T-helper 1 cell treated with Interleukin-12 subunit alpha and Interleukin-12 subunit beta and Interleukin-4 antibody, amounts not matched to agents 30 μg/mL and 1 μg/mL, for 36 hours (primary cell): ENCODE data around the gene CASZ1.

Experiments used
- H3K27ac Mint-ChIP-seq: one replicate; pipeline ENCODE4 v1.8.0; 2021; ENCODE audit warnings: mild to moderate bottlenecking, mixed read lengths
- H3K27me3 Mint-ChIP-seq: one replicate; pipeline ENCODE4 v1.8.0; 2021; ENCODE audit warnings: low read depth, mixed read lengths
- H3K36me3 Mint-ChIP-seq: one replicate; pipeline ENCODE4 v1.8.0; 2021; ENCODE audit warnings: low read depth, mixed read lengths
- H3K4me1 Mint-ChIP-seq: one replicate; pipeline ENCODE4 v1.8.0; 2021; ENCODE audit warnings: low read depth, mixed read lengths
- H3K4me3 Mint-ChIP-seq: one replicate; pipeline ENCODE4 v1.8.0; 2021; ENCODE audit warnings: mild to moderate bottlenecking, moderate library complexity, mixed read lengths
- H3K9me3 Mint-ChIP-seq: one replicate; pipeline ENCODE4 v1.8.0; 2021; ENCODE audit warnings: mixed read lengths

Gene CASZ1

DNA sequence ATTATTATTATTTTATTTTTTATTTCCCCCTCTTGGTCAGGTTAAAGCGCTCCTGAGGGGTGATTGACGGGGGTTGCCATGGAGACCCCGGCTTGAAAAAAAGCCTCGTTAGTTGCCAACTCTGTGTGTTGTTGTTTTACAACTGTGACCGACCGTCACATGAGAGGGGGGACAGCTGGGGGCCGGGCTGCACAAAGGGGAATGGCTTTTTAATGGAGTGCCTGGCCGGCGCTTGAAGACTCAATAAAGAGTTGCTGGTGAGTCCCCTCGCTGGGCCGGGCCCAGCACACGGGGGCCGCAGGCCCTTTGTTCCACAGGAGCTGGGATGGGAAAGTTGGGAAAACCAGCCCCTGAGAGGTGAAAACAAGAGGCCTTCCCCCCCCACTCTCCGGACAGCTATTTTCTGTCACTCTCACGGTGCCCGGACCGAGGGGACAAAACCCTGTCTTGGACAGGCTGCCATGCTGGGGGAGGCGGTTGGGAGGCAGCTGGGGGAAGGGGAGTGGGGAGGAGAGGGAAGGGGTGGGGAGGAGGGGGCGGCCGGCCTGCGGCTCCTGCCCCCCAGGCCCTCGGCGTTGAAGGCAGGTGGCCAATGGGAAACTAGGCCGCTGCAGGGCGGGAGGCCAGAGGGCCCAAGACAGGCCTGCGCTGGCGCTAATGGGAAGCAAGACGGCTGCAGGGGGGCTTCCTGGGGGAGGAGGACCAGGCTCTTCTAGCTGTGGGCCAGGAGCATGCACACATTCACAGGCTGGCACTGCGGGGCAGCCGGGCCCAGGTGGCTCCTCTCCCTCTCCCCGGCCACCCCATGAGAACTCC is 67.6 kb downstream of the CASZ1 start:
- H3K36me3 Mint-ChIP-seq = no peaks in the 10 kb centered on the region
- H3K27me3 Mint-ChIP-seq = no peaks in the 10 kb centered on the region
- H3K4me1 Mint-ChIP-seq = no peaks in the 10 kb centered on the region
- no peaks in the 10 kb centered on the region for H3K9me3 Mint-ChIP-seq
- no peak overlapping the region for H3K27ac Mint-ChIP-seq
- no peak overlapping the region for H3K4me3 Mint-ChIP-seq

DNA sequence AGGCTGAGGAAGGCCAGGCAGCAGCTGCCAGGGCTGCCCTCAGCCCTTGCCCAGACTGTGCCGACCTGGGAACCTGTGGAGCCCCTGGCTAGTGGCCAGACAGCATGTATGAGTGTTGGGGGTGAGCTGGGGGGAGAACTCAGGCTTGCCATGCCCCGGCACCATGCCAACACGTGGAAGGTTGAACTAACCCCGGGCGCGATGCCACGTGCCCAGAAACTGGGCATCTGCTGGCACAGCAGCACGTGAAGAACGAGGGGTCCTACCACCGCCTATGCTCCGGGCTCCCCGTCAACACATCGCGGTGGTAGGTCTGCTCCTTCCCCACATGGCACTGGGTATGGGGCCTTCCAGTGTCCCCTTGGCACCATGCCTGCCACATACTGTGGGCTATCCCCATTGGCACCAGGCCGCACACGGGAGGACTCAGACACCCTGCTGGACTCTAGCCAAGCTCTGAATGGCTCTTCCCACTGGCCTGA is 68.7 kb downstream of the CASZ1 start:
- H3K4me3 Mint-ChIP-seq = no peak overlapping the region
- H3K36me3 Mint-ChIP-seq = no peaks in the 10 kb centered on the region
- H3K27ac Mint-ChIP-seq = no peak overlapping the region
- no peaks in the 10 kb centered on the region for H3K27me3 Mint-ChIP-seq
- no peaks in the 10 kb centered on the region for H3K4me1 Mint-ChIP-seq
- no peaks in the 10 kb centered on the region for H3K9me3 Mint-ChIP-seq

- no peaks in the 10 kb centered on the region for H3K9me3 Mint-ChIP-seq
- no peak overlapping the region for H3K4me3 Mint-ChIP-seq
- no peaks in the 10 kb centered on the region for H3K4me1 Mint-ChIP-seq
- H3K27me3 Mint-ChIP-seq = no peaks in the 10 kb centered on the region
- no peaks in the 10 kb centered on the region for H3K36me3 Mint-ChIP-seq
- H3K27ac Mint-ChIP-seq = no peak overlapping the region
Observed at GRCh38 chr1:10726355-10726754, 70.1 kb downstream of the CASZ1 start.

DNA sequence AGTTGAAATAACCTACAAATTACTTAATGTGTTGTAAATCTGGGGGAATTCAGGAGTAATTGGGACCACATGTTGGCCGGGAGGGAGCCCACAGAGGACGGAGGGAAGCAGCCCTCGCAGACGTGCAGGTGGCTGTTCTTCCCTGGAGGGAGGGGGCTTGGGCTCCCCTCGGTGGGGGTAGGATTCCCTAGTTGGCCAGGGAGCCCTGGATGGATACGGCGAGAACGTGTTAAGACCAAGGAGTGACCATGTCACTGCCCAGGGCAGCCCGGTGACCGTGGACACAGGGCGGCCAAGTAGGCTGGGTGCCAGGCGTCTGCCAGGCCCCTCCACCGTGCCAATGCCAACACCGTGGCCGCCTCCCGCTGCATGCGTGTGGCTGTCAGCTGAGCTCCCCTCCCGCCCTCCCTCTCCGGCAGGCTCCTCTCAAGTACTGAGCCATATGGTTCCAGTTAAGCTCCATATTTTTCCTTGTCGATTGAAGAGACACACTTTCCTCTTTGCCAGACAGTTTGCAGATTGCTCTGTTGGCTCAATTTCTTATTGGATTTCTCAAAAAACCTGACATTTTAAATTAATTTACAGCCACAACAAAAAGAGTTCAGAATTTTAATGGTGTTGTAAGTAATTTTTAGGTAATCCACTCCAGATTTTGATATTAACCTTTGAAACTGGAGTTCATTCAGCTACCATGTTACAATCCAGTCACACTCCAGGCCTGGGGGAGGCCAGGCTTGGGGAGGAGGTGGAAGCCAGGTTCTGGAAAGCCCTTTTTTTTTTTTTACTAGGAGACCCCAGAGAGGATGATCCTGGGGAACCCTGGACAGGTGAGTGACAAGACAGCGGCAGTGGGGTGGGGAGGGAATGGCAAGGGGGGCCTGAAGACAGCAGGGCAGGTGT is 71.2 kb downstream of the CASZ1 start:
- Mint-ChIP-seq H3K9me3 (no peaks in the 10 kb centered on the region), H3K4me3 (no peak overlapping the region), H3K27ac (no peak overlapping the region), H3K36me3 (no peaks in the 10 kb centered on the region), H3K27me3 (no peaks in the 10 kb centered on the region), H3K4me1 (no peaks in the 10 kb centered on the region)

GRCh38 chr1:10724511-10724910 is 71.9 kb downstream of the CASZ1 start:
- no peaks in the 10 kb centered on the region for H3K36me3 Mint-ChIP-seq
- H3K4me3 Mint-ChIP-seq = no peak overlapping the region
- no peaks in the 10 kb centered on the region for H3K4me1 Mint-ChIP-seq
- H3K27me3 Mint-ChIP-seq = no peaks in the 10 kb centered on the region
- no peaks in the 10 kb centered on the region for H3K9me3 Mint-ChIP-seq
- no peak overlapping the region for H3K27ac Mint-ChIP-seq

DNA sequence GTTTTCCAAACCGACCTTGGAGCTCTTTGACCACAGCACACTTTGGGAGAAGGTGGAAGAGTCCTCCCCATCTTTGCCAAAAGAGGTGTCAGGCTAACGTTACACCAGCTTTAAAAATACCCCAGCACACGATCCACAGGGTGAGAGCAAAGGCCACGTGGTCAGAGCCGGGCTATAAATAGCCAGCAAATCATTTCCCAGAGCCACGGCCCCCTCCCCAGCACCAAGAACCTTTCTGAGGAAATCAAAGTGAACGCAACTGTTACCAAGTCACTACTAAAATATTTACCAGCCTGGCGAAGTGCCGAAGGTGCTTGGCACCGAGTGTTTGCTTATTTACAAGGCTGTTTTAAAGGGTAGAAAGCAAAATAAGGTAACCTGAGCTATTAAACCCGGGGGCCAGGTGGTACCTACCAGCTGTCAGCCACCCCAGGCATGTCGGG is 72.4 kb downstream of the CASZ1 start:
- Mint-ChIP-seq H3K9me3 (no peaks in the 10 kb centered on the region), H3K27ac (no peak overlapping the region), H3K4me3 (no peak overlapping the region), H3K4me1 (no peaks in the 10 kb centered on the region), H3K36me3 (no peaks in the 10 kb centered on the region), H3K27me3 (no peaks in the 10 kb centered on the region)

GRCh38 chr1:10723317-10723716 is 73.1 kb downstream of the CASZ1 start:
- Mint-ChIP-seq H3K27ac (no peak overlapping the region), H3K9me3 (no peaks in the 10 kb centered on the region), H3K4me3 (no peak overlapping the region)

GRCh38 chr1:10722803-10723202 is 73.6 kb downstream of the CASZ1 start:
- Mint-ChIP-seq H3K4me1 (no peaks in the 10 kb centered on the region), H3K36me3 (no peaks in the 10 kb centered on the region), H3K9me3 (no peaks in the 10 kb centered on the region), H3K27me3 (no peaks in the 10 kb centered on the region), H3K27ac (no peak overlapping the region), H3K4me3 (no peak overlapping the region)

More at GRCh38 chr1:10723317-10723716, 73.1 kb downstream of the CASZ1 start:
- H3K36me3 Mint-ChIP-seq = no peaks in the 10 kb centered on the region
- no peaks in the 10 kb centered on the region for H3K27me3 Mint-ChIP-seq
- H3K4me1 Mint-ChIP-seq = no peaks in the 10 kb centered on the region

DNA sequence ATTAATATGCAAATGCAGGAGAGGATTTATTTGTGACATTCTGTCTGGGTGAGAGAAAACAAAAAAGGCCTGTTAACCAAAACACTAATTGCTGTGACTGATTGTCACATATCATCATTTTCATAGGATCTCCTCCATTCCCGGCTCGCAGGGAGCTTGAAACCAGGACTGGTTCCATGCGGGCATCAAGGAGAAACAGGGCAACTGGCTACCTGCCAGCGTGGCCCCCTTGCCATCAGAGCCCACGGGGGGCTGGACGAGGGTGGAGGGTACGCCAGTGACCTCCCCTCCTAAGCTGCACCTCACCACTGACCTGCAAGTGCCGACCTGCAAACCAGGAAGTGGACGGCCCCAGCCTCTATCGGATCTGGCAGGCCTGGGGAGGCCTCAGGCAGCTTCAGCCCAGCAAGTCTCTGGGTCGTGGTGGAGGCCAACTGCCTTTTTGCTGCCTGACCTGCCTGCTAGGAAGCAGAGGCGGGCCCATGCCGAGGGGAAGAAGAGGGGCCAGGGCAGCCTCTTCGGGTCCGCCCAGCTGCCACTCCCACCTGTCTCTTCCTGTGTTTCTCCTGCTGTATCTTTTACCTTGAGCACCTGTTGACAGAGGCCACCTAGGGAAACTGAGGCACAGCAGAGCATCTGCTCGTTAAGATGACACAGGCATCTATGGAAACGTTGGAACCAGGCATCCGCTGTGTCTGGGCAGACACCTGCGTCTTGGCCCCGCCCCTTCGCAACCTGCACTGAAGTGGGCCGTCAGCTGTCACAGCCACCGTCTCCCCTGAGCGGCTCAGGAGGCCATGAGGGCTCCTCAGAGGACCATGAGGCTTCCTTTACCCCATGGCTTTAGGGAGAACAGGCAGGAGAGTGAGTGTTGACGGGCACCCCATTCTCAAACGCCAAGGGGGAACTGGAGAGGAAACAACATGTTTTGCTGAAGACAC is 74.8 kb downstream of the CASZ1 start:
- H3K27ac Mint-ChIP-seq = no peak overlapping the region
- no peak overlapping the region for H3K4me3 Mint-ChIP-seq
- no peaks in the 10 kb centered on the region for H3K36me3 Mint-ChIP-seq
- H3K27me3 Mint-ChIP-seq = no peaks in the 10 kb centered on the region
- H3K9me3 Mint-ChIP-seq = no peaks in the 10 kb centered on the region
- no peaks in the 10 kb centered on the region for H3K4me1 Mint-ChIP-seq

DNA sequence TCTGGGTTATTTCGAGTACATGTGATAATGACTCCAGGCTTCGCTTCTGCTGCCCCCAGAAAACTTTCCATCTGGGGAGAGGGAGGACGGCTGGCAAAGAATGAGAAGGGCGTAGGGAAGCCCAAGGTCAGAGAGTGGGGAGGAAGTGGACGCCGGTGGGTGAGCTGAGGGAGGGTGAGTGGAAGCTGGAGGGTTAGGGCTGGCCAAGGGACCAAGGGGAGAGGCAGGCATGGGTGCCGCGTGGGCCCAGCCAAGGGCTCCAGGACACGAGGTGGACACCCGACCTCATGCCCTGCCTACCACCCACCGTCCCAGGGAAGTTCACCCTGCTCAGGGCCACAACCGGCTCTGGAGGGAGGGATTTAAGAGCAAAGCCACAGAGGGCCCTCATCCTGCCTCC is 75.8 kb downstream of the CASZ1 start:
- H3K4me1 Mint-ChIP-seq = no peaks in the 10 kb centered on the region
- no peak overlapping the region for H3K4me3 Mint-ChIP-seq
- H3K9me3 Mint-ChIP-seq = no peaks in the 10 kb centered on the region
- peaks cover 3% of the 10 kb centered on the region for H3K27me3 Mint-ChIP-seq
- H3K36me3 Mint-ChIP-seq = no peaks in the 10 kb centered on the region
- H3K27ac Mint-ChIP-seq = no peak overlapping the region

GRCh38 chr1:10718083-10718415 is 78.4 kb downstream of the CASZ1 start:
- H3K27ac Mint-ChIP-seq = no peak overlapping the region
- no peaks in the 10 kb centered on the region for H3K4me1 Mint-ChIP-seq
- H3K36me3 Mint-ChIP-seq = no peaks in the 10 kb centered on the region
- H3K9me3 Mint-ChIP-seq = no peaks in the 10 kb centered on the region
- H3K27me3 Mint-ChIP-seq = peaks cover 3% of the 10 kb centered on the region
- no peak overlapping the region for H3K4me3 Mint-ChIP-seq

- H3K36me3 Mint-ChIP-seq = no peaks in the 10 kb centered on the region
- H3K9me3 Mint-ChIP-seq = no peaks in the 10 kb centered on the region
- peaks cover 3% of the 10 kb centered on the region for H3K27me3 Mint-ChIP-seq
- H3K27ac Mint-ChIP-seq = no peak overlapping the region
- no peak overlapping the region for H3K4me3 Mint-ChIP-seq
- H3K4me1 Mint-ChIP-seq = no peaks in the 10 kb centered on the region
Observed at GRCh38 chr1:10717296-10718082, 79.0 kb downstream of the CASZ1 start.

- Mint-ChIP-seq H3K36me3 (no peaks in the 10 kb centered on the region), H3K4me3 (no peak overlapping the region), H3K27me3 (peaks cover 3% of the 10 kb centered on the region), H3K27ac (no peak overlapping the region), H3K9me3 (no peaks in the 10 kb centered on the region), H3K4me1 (no peaks in the 10 kb centered on the region)
Observed at GRCh38 chr1:10716840-10717239, 79.6 kb downstream of the CASZ1 start.
